ENCODE data around the gene TNFAIP2. TPM values are rescaled to one million over a fixed set of nuclear protein-coding genes. Genes with fewer than 3 reads are reported as not detected.
"Not testable (repeated sequence)": the region's sequence is repeated elsewhere in the genome, so short reads cannot be mapped to it uniquely, and the experiment has no call there.

The TNFAIP2 gene
- total RNA-seq, 2 donors from 2014 or later = 0.80 to 2.1 TPM

DNA sequence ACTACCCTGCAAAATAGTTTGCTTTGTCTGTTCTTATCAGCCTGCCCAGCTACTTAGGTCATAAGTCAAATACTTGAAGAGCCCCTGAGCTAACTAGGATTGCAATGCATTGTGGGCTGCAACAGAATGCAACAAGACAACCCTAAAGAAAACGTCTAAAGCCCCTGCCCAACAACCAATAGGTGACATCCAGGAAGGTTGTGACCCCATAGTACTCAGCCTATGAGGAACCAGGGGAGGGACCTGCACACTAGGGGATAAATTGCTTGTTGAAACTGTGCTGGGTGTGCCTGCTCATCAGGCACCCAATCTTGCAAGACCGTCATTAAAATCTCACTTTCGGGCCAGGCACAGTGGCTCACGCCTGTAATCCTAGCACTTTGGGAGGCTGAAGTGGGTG is 52.9 kb downstream of the TNFAIP2 start:
- Mint-ChIP-seq H3K9me3 (peaks cover 5 to 10% of the 10 kb centered on the region in 2 donors), H3K36me3 (peaks cover 0 to 16% of the 10 kb centered on the region in 2 donors)
- not testable (repeated sequence) for H3K27ac Mint-ChIP-seq; DNase-seq (ENCODE audit: low spot score in 2 of 2); ATAC-seq

DNA sequence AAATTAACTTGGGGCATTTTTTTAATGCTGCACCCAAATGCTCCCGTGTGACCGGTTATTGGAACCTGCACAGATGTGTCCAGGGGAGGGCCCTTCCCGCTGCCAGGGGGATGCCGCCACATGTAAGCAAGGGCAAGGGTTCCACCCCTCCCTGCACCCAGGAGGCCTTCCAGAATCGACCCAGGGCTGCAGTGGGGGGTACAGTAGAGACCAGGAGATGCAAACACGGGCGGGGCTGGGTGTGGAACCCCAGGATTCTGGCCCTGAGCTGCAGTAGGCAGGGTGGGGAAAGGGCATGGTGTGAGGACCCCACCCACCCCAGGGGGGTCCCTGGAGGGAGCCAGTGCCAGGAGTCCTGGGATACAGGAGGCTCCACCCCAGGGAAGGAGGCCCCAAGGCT is 54.1 kb downstream of the TNFAIP2 start:
- H3K9me3 Mint-ChIP-seq = peaks cover 5 to 10% of the 10 kb centered on the region in 2 donors
- H3K36me3 Mint-ChIP-seq = peaks cover 0 to 16% of the 10 kb centered on the region in 2 donors
- H3K27ac Mint-ChIP-seq = no peak overlapping the region
- DNase-seq (ENCODE audit: low spot score in 2 of 2) (no peak), ATAC-seq (no peak)

DNA sequence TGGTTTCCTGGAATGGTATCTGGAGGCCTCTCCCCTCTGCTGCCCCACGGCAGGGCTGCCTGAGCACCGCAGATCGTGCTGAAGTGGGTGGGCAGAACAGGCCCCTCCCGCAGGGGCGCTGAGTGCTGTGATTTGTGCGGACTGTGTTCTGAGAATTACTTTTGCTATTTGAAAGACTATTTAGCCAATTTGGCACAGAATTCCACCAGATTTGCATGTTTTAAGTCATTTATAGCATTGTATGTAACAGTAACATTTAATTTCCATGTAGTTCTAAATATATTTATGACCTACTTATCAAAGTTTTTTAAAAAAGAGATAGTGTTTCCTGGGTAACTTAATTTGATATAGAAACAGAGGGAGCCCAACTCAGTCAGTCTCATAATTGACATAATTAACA is 55.3 kb downstream of the TNFAIP2 start:
- Mint-ChIP-seq H3K9me3 (peaks cover 5 to 7% of the 10 kb centered on the region in 2 donors), H3K27ac (no peak overlapping the region), H3K36me3 (peaks cover 0 to 5% of the 10 kb centered on the region in 2 donors)
- DNase-seq (ENCODE audit: low spot score in 2 of 2) (no peak), ATAC-seq (no peak)

DNA sequence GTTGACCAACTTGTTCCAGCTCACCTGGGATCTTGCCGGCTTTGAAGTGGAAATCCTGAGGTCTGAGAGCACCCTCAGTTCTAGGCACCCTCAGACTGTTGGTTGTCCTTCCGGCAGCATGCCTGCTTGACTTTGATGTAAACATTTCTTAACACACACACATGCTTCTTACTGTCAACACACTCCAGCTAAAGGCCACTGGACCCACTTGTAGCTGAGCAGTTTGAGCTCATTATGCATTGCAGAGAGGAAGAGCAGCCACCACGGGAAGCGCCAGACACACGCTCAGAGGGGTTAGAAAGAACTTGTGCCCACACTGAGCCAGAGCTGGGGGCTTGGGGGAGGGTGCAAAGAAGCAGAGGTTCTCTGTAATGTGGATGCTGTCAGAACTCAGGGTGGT is 55.8 kb downstream of the TNFAIP2 start:
- ATAC-seq (no peak), DNase-seq (ENCODE audit: low spot score in 2 of 2) (no peak)
- Mint-ChIP-seq H3K9me3 (peaks cover 5 to 7% of the 10 kb centered on the region in 2 donors), H3K36me3 (no peaks in the 10 kb centered on the region), H3K27ac (no peak overlapping the region)

DNA sequence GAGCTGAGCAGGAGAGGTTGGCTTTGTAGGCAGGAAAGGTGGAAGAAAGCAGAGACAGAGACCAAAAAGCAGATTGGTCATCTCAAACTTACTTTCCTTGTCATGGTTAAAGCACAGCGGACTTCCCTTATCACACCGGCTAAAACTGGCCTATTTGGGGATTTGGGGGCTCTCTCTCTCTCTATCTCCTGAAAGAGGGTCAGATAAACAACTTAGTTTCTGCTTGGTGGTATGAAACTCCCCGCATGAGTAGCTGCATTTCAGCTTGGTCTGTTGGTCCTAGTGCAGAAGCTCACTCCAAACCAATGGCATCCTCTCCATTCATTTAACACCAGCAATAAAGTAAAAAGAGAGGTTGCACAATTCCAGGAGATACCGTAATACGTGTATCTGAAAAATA is 57.1 kb downstream of the TNFAIP2 start:
- H3K27ac Mint-ChIP-seq = no peak overlapping the region
- DNase-seq (ENCODE audit: low spot score in 2 of 2) (no peak), ATAC-seq (no peak)
- H3K9me3 Mint-ChIP-seq = no peaks in the 10 kb centered on the region
- H3K36me3 Mint-ChIP-seq = no peaks in the 10 kb centered on the region

DNA sequence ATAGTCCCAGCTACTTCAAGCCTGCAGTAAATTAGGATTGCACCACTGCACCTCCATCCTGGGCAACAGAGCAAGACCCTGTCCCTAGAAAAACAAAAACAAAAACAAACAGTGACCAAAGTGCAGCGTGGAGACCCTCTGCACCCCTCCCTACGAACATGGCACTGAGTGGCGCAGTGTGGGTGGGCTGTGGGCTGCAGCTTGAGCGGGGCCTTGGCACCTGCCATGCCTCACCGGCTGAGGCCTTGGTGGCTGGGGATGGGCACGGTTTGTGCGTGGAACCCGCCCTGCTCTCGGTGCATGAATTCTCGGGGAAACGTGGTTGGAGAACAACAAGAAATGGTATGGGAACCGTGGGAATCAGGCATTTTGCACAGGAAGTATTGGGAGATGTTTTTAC is 60.8 kb downstream of the TNFAIP2 start:
- Mint-ChIP-seq H3K27ac (no peak overlapping the region), H3K36me3 (no peaks in the 10 kb centered on the region), H3K9me3 (no peaks in the 10 kb centered on the region)
- ATAC-seq = no peak
- DNase-seq (ENCODE audit: low spot score in 2 of 2) = no peak

DNA sequence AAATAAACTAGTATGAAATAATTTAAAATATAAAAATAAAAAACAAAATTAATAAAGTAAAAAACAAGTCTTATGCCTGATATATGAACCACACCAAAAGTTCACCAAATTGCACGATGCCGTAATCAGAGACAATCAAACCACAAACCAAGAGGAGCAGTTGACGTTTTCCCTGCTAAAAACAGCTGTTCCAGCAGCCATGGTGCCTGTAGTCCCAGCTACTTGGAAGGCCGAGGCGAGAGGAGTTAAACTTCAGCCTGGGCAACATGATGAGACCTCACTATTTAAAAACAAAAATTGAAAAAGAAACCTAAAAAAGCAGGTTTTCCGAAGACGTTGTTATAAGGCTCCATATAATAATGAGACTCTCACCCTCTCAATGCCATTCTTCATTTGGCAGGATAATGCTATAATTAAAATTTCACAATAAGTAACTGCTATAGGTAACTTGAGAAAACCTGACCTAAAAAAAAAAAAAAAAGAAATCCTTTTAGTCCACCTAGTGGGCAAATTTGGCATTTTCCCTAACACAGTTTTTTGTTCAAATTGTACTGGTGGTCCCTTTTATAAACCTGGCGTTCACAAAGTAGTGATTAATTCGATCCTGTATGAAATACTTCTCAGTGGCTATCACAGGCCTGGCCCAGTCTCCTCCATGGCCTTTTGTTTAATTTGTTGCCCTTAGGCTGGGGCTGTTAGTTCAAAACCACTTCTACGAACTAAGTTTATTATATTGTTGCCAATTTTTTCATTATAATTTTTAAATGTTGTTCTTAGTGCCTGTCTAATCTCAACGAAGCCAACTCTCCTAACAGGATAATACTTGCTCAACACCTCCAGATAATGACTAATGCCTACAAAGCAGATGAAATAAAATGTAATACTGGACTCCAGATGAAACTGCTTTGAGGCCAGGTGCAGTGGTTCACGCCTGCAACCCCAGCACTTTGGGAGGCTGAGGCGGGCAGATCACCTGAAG is 62.1 kb downstream of the TNFAIP2 start:
- no peaks in the 10 kb centered on the region for H3K36me3 Mint-ChIP-seq
- ATAC-seq = no peak
- no peaks in the 10 kb centered on the region for H3K9me3 Mint-ChIP-seq
- no peak overlapping the region for H3K27ac Mint-ChIP-seq
- peak in 1 of 2 donors; percentile 26 for DNase-seq (ENCODE audit: low spot score in 2 of 2)

DNA sequence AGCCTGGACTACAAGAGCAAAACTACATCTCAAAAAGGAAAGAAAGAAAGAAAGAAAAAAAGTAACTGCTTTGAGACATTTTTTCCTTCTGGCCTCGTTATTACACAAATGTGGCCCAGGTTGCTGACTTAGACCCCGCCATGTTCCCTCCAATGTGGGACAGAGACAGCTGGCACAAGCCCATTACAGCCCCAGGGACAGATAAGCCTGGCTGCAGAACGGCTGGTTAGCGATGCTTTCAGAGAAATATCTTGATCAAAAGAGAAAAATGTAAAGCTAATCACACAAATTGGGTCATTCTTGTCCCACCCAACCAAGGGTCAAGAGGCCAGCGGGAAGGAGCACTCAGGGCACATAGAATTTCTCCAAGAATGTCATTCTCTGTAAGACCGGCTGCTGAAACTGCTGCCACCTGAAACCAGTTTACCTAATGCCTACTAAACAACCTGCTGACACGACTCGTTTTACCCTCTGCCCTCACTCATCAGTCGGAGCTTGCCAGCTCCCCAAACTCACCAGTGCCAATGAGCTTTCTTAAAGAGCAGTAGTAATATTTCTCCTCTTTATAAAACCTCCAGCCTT is 63.1 kb downstream of the TNFAIP2 start:
- Mint-ChIP-seq H3K36me3 (no peaks in the 10 kb centered on the region), H3K27ac (no peak overlapping the region), H3K9me3 (no peaks in the 10 kb centered on the region)
- ATAC-seq = no peak
- no peak for DNase-seq (ENCODE audit: low spot score in 2 of 2)

Other genes starting within 250 kb of the TNFAIP2 start
- gene AMN, start 200.8 kb upstream of the TNFAIP2 start, total RNA-seq = under 1 TPM; 0.30 to 0.49 TPM
- gene CDC42BPB, start 65.9 kb upstream of the TNFAIP2 start, total RNA-seq = 1 to 10 TPM; 3.4 to 5.8 TPM
- gene LBHD2, start 39.3 kb upstream of the TNFAIP2 start, total RNA-seq = not detected
- not detected for gene EXOC3L4, start 28.7 kb upstream of the TNFAIP2 start, total RNA-seq
- gene EIF5, start 210.8 kb downstream of the TNFAIP2 start, total RNA-seq = 100 to 1,000 TPM; 154 to 243 TPM